HEK293 (cell line): Measurements from ENCODE around the gene PIP4K2A.

Experiments used
- GLI2 ChIP-seq: fragments of 450-650 bp; formaldehyde crosslinking; IDR thresholded peaks from 2 replicates; pipeline ENCODE4; 2017; ENCODE audit warnings: missing biosample characterization, missing genetic modification characterization, low read depth, borderline replicate concordance
- IKZF3 ChIP-seq: fragments of 450-650 bp; IDR thresholded peaks from 2 replicates; pipeline ENCODE4 v1.5.0; 2018; ENCODE audit warnings: missing biosample characterization, mild to moderate bottlenecking, missing genetic modification characterization, moderate library complexity
- KLF1 ChIP-seq: fragments of 450-650 bp; formaldehyde crosslinking; IDR thresholded peaks from 2 replicates; pipeline ENCODE4 v1.5.1; 2016; ENCODE audit warnings: missing biosample characterization, missing genetic modification characterization
- KLF7 ChIP-seq: fragments of 450-650 bp; formaldehyde crosslinking; IDR thresholded peaks from 2 replicates; pipeline ENCODE4 v1.5.1; 2016; ENCODE audit warnings: missing biosample characterization, missing genetic modification characterization, borderline replicate concordance
- OSR2 ChIP-seq: fragments of 450-650 bp; formaldehyde crosslinking; IDR thresholded peaks from 2 replicates; pipeline ENCODE4 v1.5.1; 2016; ENCODE audit warnings: missing biosample characterization, missing genetic modification characterization
- SALL2 ChIP-seq: fragments of 450-650 bp; formaldehyde crosslinking; IDR thresholded peaks from 2 replicates; pipeline ENCODE4 v1.5.0; 2017; ENCODE audit warnings: missing biosample characterization, mild to moderate bottlenecking, missing genetic modification characterization, borderline replicate concordance
- SCRT2 ChIP-seq: fragments of 450-650 bp; formaldehyde crosslinking; IDR thresholded peaks from 2 replicates; pipeline ENCODE4 v1.5.1; 2016; ENCODE audit warnings: missing biosample characterization, missing genetic modification characterization
- WT1 ChIP-seq: fragments of 450-650 bp; formaldehyde crosslinking; IDR thresholded peaks from 2 replicates; pipeline ENCODE4 v1.5.1; 2016; ENCODE audit warnings: missing biosample characterization, missing genetic modification characterization
- ZBTB21 ChIP-seq: fragments of 450-650 bp; formaldehyde crosslinking; IDR thresholded peaks from 2 replicates; pipeline ENCODE4 v1.5.1; 2017; ENCODE audit warnings: missing biosample characterization, missing genetic modification characterization
- ZBTB44 ChIP-seq: fragments of 450-650 bp; IDR thresholded peaks from 2 replicates; pipeline ENCODE4 v1.5.1; 2018; ENCODE audit warnings: missing biosample characterization, mild to moderate bottlenecking, missing genetic modification characterization
- ZBTB8A ChIP-seq: fragments of 450-650 bp; formaldehyde crosslinking; IDR thresholded peaks from 2 replicates; pipeline ENCODE4 v1.5.1; 2016; ENCODE audit warnings: missing biosample characterization, missing genetic modification characterization
- ZIC2 ChIP-seq: fragments of 450-650 bp; formaldehyde crosslinking; IDR thresholded peaks from 2 replicates; pipeline ENCODE4 v1.5.1; 2016; ENCODE audit warnings: missing biosample characterization, missing genetic modification characterization
- ZNF114 ChIP-seq: fragments of 450-650 bp; formaldehyde crosslinking; IDR thresholded peaks from 2 replicates; pipeline ENCODE4 v1.5.0; 2017; ENCODE audit warnings: missing biosample characterization, missing genetic modification characterization
- ZNF133 ChIP-seq: fragments of 450-650 bp; formaldehyde crosslinking; IDR thresholded peaks from 2 replicates; pipeline ENCODE4 v1.5.1; 2016; ENCODE audit warnings: missing biosample characterization, missing genetic modification characterization
- ZNF148 ChIP-seq: fragments of 450-650 bp; formaldehyde crosslinking; IDR thresholded peaks from 2 replicates; pipeline ENCODE4 v1.5.0; 2017; ENCODE audit warnings: missing biosample characterization, missing genetic modification characterization, borderline replicate concordance
- ZNF155 ChIP-seq: fragments of 450-650 bp; formaldehyde crosslinking; IDR thresholded peaks from 2 replicates; pipeline ENCODE4 v1.5.1; 2016; ENCODE audit warnings: missing biosample characterization, missing genetic modification characterization
- ZNF16 ChIP-seq: fragments of 450-650 bp; formaldehyde crosslinking; IDR thresholded peaks from 2 replicates; pipeline ENCODE4 v1.5.1; 2016; ENCODE audit warnings: low read depth, missing biosample characterization, missing genetic modification characterization
- ZNF175 ChIP-seq: fragments of 450-650 bp; formaldehyde crosslinking; IDR thresholded peaks from 2 replicates; pipeline ENCODE4 v1.5.1; 2016; ENCODE audit warnings: missing biosample characterization, missing genetic modification characterization
- ZNF19 ChIP-seq: fragments of 450-650 bp; formaldehyde crosslinking; IDR thresholded peaks from 2 replicates; pipeline ENCODE4; 2016; ENCODE audit warnings: missing biosample characterization, missing genetic modification characterization, low read depth
- ZNF292 ChIP-seq: fragments of 450-650 bp; formaldehyde crosslinking; IDR thresholded peaks from 2 replicates; pipeline ENCODE4 v1.5.1; 2016; ENCODE audit warnings: low read depth, missing biosample characterization, missing genetic modification characterization, borderline replicate concordance
- ZNF341 ChIP-seq: fragments of 450-650 bp; formaldehyde crosslinking; IDR thresholded peaks from 2 replicates; pipeline ENCODE4; 2016; ENCODE audit warnings: low read depth, missing biosample characterization, missing genetic modification characterization
- ZNF394 ChIP-seq: fragments of 450-650 bp; formaldehyde crosslinking; IDR thresholded peaks from 2 replicates; pipeline ENCODE4 v1.5.1; 2016; ENCODE audit warnings: missing biosample characterization, missing genetic modification characterization, mild to moderate bottlenecking, moderate library complexity, borderline replicate concordance
- ZNF473 ChIP-seq: fragments of 450-650 bp; formaldehyde crosslinking; IDR thresholded peaks from 2 replicates; pipeline ENCODE4 v1.5.1; 2017; ENCODE audit warnings: missing biosample characterization, missing genetic modification characterization
- ZNF596 ChIP-seq: fragments of 450-650 bp; IDR thresholded peaks from 2 replicates; pipeline ENCODE4 v1.5.0; 2018; ENCODE audit warnings: missing biosample characterization, mild to moderate bottlenecking, missing genetic modification characterization, moderate library complexity
- ZNF600 ChIP-seq: fragments of 450-650 bp; formaldehyde crosslinking; IDR thresholded peaks from 2 replicates; pipeline ENCODE4 v1.5.1; 2016; ENCODE audit warnings: missing biosample characterization, missing genetic modification characterization
- ZNF76 ChIP-seq: fragments of 450-650 bp; formaldehyde crosslinking; IDR thresholded peaks from 2 replicates; pipeline ENCODE4; 2016; ENCODE audit warnings: low read depth, missing biosample characterization, missing genetic modification characterization, borderline replicate concordance
- TF ChIP-seq, protein P1 (sequence below): fragments of 450-650 bp; formaldehyde crosslinking; IDR thresholded peaks from 2 replicates; pipeline ENCODE4 v1.5.1; 2017; ENCODE audit warnings: missing biosample characterization, missing genetic modification characterization
- TF ChIP-seq, protein P2 (sequence below): fragments of 450-650 bp; formaldehyde crosslinking; IDR thresholded peaks from 2 replicates; pipeline ENCODE4 v1.5.1; 2017; ENCODE audit warnings: missing biosample characterization, missing genetic modification characterization
- TF ChIP-seq, protein P3 (sequence below): fragments of 450-650 bp; formaldehyde crosslinking; IDR thresholded peaks from 2 replicates; pipeline ENCODE4 v1.5.1; 2016; ENCODE audit warnings: missing biosample characterization, missing genetic modification characterization, borderline replicate concordance

Gene PIP4K2A

DNA sequence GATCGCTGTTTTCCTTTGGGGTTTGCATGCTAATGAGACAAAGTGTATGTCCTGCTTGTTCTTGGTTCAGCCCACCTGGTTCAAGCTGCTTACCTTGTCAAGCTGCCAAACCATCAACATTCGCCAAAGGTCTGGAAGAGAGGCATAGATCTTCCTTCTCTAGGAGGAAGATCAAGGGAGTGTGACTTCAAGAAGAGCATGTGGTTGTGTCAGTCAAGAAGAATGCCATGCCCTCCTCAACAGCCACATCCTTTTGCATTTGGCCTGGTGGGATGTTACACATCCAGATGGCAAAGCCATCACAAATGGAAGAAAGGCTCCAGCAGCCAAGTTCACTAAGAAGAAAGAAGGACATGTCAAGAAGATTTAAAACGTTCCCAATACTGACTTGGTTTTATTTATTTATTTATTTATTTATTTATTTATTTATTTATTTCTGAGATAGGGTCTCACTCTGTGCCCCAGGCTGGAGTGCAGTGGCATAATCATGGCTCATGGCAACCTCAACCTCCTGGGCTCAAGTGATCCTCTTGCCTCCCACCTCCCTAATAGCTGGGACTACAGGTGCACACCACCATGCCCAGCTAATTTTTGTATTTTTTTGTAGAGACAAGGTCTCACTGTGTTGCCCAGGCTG is 5.1 kb upstream of the PIP4K2A start (continued):
- TF ChIP-seq ZNF133, result no peak
- TF ChIP-seq SALL2 (tag by site-specific recombination), result no peak
- TF ChIP-seq OSR2 (tag by site-specific recombination), result no peak; the same call in 1 of the 2 replicates
- peak; percentile 86; the same call in 1 of the 2 replicates for TF ChIP-seq ZNF19 (tag by site-specific recombination)
- TF ChIP-seq, protein P1, sequence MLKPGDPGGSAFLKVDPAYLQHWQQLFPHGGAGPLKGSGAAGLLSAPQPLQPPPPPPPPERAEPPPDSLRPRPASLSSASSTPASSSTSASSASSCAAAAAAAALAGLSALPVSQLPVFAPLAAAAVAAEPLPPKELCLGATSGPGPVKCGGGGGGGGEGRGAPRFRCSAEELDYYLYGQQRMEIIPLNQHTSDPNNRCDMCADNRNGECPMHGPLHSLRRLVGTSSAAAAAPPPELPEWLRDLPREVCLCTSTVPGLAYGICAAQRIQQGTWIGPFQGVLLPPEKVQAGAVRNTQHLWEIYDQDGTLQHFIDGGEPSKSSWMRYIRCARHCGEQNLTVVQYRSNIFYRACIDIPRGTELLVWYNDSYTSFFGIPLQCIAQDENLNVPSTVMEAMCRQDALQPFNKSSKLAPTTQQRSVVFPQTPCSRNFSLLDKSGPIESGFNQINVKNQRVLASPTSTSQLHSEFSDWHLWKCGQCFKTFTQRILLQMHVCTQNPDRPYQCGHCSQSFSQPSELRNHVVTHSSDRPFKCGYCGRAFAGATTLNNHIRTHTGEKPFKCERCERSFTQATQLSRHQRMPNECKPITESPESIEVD (tag by site-specific recombination), result no peak
- no peak for TF ChIP-seq IKZF3
- no peak for TF ChIP-seq ZNF76 (tag by site-specific recombination)
- TF ChIP-seq ZNF600 (tag by site-specific recombination), result no peak
- TF ChIP-seq ZNF341 (tag by site-specific recombination), result peak; percentile 42; the same call in 1 of the 2 replicates
- peak; percentile 74 for TF ChIP-seq ZBTB21 (tag by site-specific recombination)
- no peak for TF ChIP-seq ZBTB44 (tag by site-specific recombination)
- TF ChIP-seq KLF1 (tag by site-specific recombination), result no peak
- TF ChIP-seq WT1 (tag by site-specific recombination), result no peak
- TF ChIP-seq, protein P2, sequence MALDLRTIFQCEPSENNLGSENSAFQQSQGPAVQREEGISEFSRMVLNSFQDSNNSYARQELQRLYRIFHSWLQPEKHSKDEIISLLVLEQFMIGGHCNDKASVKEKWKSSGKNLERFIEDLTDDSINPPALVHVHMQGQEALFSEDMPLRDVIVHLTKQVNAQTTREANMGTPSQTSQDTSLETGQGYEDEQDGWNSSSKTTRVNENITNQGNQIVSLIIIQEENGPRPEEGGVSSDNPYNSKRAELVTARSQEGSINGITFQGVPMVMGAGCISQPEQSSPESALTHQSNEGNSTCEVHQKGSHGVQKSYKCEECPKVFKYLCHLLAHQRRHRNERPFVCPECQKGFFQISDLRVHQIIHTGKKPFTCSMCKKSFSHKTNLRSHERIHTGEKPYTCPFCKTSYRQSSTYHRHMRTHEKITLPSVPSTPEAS (tag by site-specific recombination), result no peak
- peak; percentile 41; the same call in 1 of the 2 replicates for TF ChIP-seq KLF7 (tag by site-specific recombination)
- peak; percentile 82 for TF ChIP-seq ZBTB8A
- TF ChIP-seq SCRT2 (tag by site-specific recombination), result no peak
- no peak for TF ChIP-seq ZIC2 (tag by site-specific recombination)
- TF ChIP-seq, protein P3, sequence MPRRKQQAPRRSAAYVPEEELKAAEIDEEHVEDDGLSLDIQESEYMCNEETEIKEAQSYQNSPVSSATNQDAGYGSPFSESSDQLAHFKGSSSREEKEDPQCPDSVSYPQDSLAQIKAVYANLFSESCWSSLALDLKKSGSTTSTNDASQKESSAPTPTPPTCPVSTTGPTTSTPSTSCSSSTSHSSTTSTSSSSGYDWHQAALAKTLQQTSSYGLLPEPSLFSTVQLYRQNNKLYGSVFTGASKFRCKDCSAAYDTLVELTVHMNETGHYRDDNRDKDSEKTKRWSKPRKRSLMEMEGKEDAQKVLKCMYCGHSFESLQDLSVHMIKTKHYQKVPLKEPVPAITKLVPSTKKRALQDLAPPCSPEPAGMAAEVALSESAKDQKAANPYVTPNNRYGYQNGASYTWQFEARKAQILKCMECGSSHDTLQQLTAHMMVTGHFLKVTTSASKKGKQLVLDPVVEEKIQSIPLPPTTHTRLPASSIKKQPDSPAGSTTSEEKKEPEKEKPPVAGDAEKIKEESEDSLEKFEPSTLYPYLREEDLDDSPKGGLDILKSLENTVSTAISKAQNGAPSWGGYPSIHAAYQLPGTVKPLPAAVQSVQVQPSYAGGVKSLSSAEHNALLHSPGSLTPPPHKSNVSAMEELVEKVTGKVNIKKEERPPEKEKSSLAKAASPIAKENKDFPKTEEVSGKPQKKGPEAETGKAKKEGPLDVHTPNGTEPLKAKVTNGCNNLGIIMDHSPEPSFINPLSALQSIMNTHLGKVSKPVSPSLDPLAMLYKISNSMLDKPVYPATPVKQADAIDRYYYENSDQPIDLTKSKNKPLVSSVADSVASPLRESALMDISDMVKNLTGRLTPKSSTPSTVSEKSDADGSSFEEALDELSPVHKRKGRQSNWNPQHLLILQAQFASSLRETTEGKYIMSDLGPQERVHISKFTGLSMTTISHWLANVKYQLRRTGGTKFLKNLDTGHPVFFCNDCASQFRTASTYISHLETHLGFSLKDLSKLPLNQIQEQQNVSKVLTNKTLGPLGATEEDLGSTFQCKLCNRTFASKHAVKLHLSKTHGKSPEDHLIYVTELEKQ (tag by site-specific recombination), result no peak; the same call in 1 of the 2 replicates
- no peak for TF ChIP-seq ZNF155 (tag by site-specific recombination)
- TF ChIP-seq ZNF175, result no peak
- peak; percentile 98 for TF ChIP-seq ZNF394 (tag by site-specific recombination)
- TF ChIP-seq ZNF148, result no peak
- TF ChIP-seq ZNF292 (tag by site-specific recombination), result 0 out of 2 replicates have a peak, but pooled peaks have one; percentile 58
- TF ChIP-seq ZNF16, result no peak
- TF ChIP-seq ZNF473 (tag by site-specific recombination), result no peak
- TF ChIP-seq ZNF114 (tag by site-specific recombination), result no peak
- no peak; the same call in 1 of the 2 replicates for TF ChIP-seq GLI2
- no peak for TF ChIP-seq ZNF596 (tag by site-specific recombination)
